Measurements from ENCODE around the gene RAN. TPM values are rescaled to one million over a fixed set of nuclear protein-coding genes. Genes with fewer than 3 reads are reported as not detected.

The RAN gene
- polyA plus RNA-seq, 1 of the 3 experiments (the other 2 are of a cell fraction), result 865 TPM

- Histone ChIP-seq H3K9me3 (no peaks in the 10 kb centered on the region), H3K9ac (no peak overlapping the region), H4K20me1 (ENCODE audit: insufficient read depth) (peaks cover 20% of the 10 kb centered on the region), H3K4me1 (ENCODE audit: control insufficient read depth in 1 of 2, insufficient read depth in 2 of 2, low read depth in 1 of 2, low read length in 1 of 2) (peaks cover 0 to 13% of the 10 kb centered on the region in 2 experiments; a peak in 1 of 4 replicates), H3K79me2 (ENCODE audit: insufficient read depth) (peaks cover 89% of the 10 kb centered on the region), H3K36me3 (replicated peaks in 1 of 2; ENCODE audit: control insufficient read depth in 1 of 2, insufficient read depth in 2 of 2, low read length in 1 of 2) (peaks cover 4 to 6% of the 10 kb centered on the region in 2 experiments), H3K27me3 (ENCODE audit: insufficient read depth) (no peaks in the 10 kb centered on the region), H3K4me3 (ENCODE audit: low read depth in 2 of 2, low read length in 1 of 2) (no peak overlapping the region), H2AFZ (ENCODE audit: low read depth) (no peak overlapping the region), H3K27ac (ENCODE audit: low read depth in 2 of 2, low read length in 1 of 2) (no peak overlapping the region), H3K9me2 (no peaks in the 10 kb centered on the region), H3K4me2 (no peak overlapping the region), H3F3A (replicated peaks; ENCODE audit: insufficient read depth) (no peaks in the 10 kb centered on the region)
- TF ChIP-seq CTCF (IDR thresholded peaks at IDR 0.05), result no peak
- no peak for TF ChIP-seq EP300 (IDR thresholded peaks at IDR 0.05; ENCODE audit: borderline replicate concordance in 1 of 2, low read depth in 1 of 2, low read length in 1 of 2)
- DNase-seq, result no peak
- ChIA-PET CTCF (interaction anchor here (1.1 to 1.9 kb wide), 2 partner anchors 12 to 19 kb away, joined by 3 to 5 read pairs; no protein-coding TSS in a partner anchor), POLR2A (no interaction called here)
- WGBS (ENCODE audit: low lambda C conversion rate), result 100% methylated on average over 3 of the region's 3 CpGs
Observed at GRCh38 chr12:130827432-130827831, 44.4 kb upstream of the RAN start.

- H3K27me3 ChIP-seq (ENCODE audit: insufficient read depth), result no peaks in the 10 kb centered on the region
- H3K4me1 ChIP-seq (ENCODE audit: control insufficient read depth in 1 of 2, insufficient read depth in 2 of 2, low read depth in 1 of 2, low read length in 1 of 2), result peaks cover 0 to 13% of the 10 kb centered on the region in 2 experiments; a peak in 1 of 4 replicates
- no peak for DNase-seq
- H3K36me3 ChIP-seq (replicated peaks in 1 of 2; ENCODE audit: control insufficient read depth in 1 of 2, insufficient read depth in 2 of 2, low read length in 1 of 2), result no peaks in the 10 kb centered on the region
- H4K20me1 ChIP-seq (ENCODE audit: insufficient read depth), result peaks cover 34% of the 10 kb centered on the region
- H3K9me2 ChIP-seq, result no peaks in the 10 kb centered on the region
- H3K9ac ChIP-seq, result no peak overlapping the region
- peaks cover 92% of the 10 kb centered on the region for H3K79me2 ChIP-seq (ENCODE audit: insufficient read depth)
- TF ChIP-seq NRF1 (IDR thresholded peaks at IDR 0.05; ENCODE audit: low read depth, low read length) (no peak), YY1 (IDR thresholded peaks at IDR 0.05; ENCODE audit: low read depth) (no peak), USF2 (IDR thresholded peaks at IDR 0.05; ENCODE audit: borderline replicate concordance, low read depth, low read length) (no peak), RCOR1 (IDR thresholded peaks at IDR 0.05; ENCODE audit: low read length) (no peak), MAX (IDR thresholded peaks at IDR 0.05; ENCODE audit: low read depth) (no peak), IRF3 (IDR thresholded peaks at IDR 0.05; ENCODE audit: low read depth, low read length) (no peak), ZBTB33 (IDR thresholded peaks at IDR 0.05; ENCODE audit: borderline replicate concordance, low read depth) (no peak), RAD21 (IDR thresholded peaks at IDR 0.05; ENCODE audit: low read length) (no peak), EP300 (IDR thresholded peaks at IDR 0.05; ENCODE audit: borderline replicate concordance in 1 of 2, low read depth in 1 of 2, low read length in 1 of 2) (no peak), USF1 (IDR thresholded peaks at IDR 0.05; ENCODE audit: borderline replicate concordance, low read depth) (no peak), CHD2 (IDR thresholded peaks at IDR 0.05; ENCODE audit: low read length, partially characterized antibody) (no peak), MXI1 (IDR thresholded peaks at IDR 0.05; ENCODE audit: low read depth, low read length) (no peak)
- no peak overlapping the region for H3K27ac ChIP-seq (ENCODE audit: low read depth in 2 of 2, low read length in 1 of 2)
- POLR2A ChIA-PET, result interaction anchor here (1.3 kb wide), 1 partner anchor 9 kb away, joined by 4 read pairs; no protein-coding TSS in a partner anchor
- WGBS (ENCODE audit: low lambda C conversion rate), result 90% methylated on average over 8 of the region's 8 CpGs
- no peak overlapping the region for H2AFZ ChIP-seq (ENCODE audit: low read depth)
- CTCF ChIA-PET, result interaction anchor here (1.3 kb wide), 1 partner anchor 11 kb away, joined by 3 read pairs; no protein-coding TSS in a partner anchor
- H3K9me3 ChIP-seq, result no peaks in the 10 kb centered on the region
- H3K4me3 ChIP-seq (ENCODE audit: low read depth in 2 of 2, low read length in 1 of 2), result no peak overlapping the region
- H3F3A ChIP-seq (replicated peaks; ENCODE audit: insufficient read depth), result no peaks in the 10 kb centered on the region
- no peak overlapping the region for H3K4me2 ChIP-seq
Observed at GRCh38 chr12:130828895-130829294, 43.0 kb upstream of the RAN start.

Data from SK-N-SH (cell line).